Femur (tissue), 1 donor: ENCODE results near the gene BTN1A1.
"Not testable (repeated sequence)": the region's sequence is repeated elsewhere in the genome, so short reads cannot be mapped to it uniquely, and the experiment has no call there.

Experiments
- DNase-seq: peaks from one replicate; pipeline ENCODE4 v3.0.0-alpha.2; 2017

The BTN1A1 gene

GRCh38 chr6:26475823-26476729, 24.0 kb upstream of the BTN1A1 start:
- no peak for DNase-seq

DNA sequence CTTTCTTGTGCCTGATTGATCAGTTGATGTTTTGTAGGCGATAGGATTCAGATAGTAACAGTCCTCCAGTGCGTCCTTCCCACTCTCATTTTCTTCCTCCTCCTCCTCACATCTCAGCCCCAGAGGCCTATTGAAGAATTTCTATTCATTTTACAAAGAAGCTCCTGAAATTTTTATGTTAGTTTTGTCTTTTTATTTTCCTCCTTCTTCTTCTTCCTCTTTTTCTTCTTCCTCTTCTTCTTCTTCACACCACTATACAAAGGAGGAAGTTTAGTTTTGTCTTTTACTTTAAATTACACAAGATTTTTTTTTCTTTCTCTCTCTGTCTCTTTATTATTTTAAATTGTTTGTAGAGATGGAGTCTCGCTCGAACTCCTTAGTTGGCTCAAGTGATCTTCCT, 23.2 kb upstream of the BTN1A1 start:
- DNase-seq, result no peak

- no peak for DNase-seq
These were observed 22.7 kb upstream of the BTN1A1 start for GRCh38 chr6:26477426-26477825.

GRCh38 chr6:26478100-26478984, 21.8 kb upstream of the BTN1A1 start:
- no peak for DNase-seq

DNA sequence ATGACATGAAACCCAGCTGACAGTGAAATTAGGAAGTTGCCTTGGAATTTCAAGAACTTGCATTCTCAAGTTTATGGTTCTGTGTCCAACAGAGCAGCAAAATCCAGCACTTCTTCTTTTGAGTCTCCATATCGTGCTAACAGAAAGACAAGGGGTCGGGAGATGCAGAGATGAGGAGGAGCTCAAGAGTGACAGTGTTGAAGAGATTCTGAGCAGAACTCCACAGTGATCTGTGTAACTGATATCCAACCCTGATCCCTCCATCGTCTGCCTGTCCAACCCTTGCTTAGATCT, 21.2 kb upstream of the BTN1A1 start:
- no peak for DNase-seq

DNA sequence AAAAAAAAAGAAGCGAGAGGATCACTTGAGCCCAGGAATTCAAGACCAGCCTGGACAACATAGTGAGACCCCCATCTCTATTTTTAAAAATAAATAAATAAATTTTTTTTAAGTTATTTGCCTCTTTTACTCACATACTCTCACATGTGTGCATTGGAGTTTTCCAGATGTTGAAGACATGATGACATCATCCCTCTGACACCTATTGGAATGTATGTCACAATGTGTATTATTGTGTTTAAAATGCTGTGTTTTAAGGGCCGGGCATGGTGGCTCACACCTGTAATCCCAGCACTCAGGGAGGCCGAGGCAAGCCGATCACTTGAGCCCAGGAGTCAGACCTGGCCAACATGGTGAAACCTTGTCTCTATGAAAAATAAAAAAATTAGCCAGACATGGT, 17.8 kb upstream of the BTN1A1 start:
- no peak for DNase-seq

- DNase-seq, result no peak
These were observed 16.4 kb upstream of the BTN1A1 start for GRCh38 chr6:26483727-26484126.

DNA sequence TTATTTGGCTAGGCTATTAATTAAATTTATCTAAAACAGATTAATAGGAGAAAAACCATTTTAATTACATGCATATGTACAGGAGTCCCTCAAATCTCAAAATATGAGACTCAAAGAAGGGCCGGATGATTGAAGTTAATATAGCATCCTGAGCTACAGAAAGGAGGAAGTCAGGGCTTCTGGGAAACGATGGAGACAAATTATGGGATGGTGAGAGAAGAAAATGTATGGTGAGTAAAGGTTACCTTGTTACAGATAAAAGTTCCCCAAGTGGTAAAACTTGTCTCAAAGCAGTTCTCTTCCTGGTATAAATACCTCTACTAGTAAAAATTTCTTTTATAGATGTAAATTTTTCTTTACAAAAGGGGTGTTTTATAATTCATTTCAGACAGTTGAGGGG, 15.9 kb upstream of the BTN1A1 start:
- no peak for DNase-seq

- DNase-seq, result no peak
These were observed 14.9 kb upstream of the BTN1A1 start for GRCh38 chr6:26485112-26485780.

GRCh38 chr6:26486358-26486757, 13.7 kb upstream of the BTN1A1 start:
- DNase-seq, result no peak

- DNase-seq, result no peak
These were observed 12.6 kb upstream of the BTN1A1 start for GRCh38 chr6:26487466-26487865.

GRCh38 chr6:26489996-26490964, 9.8 kb upstream of the BTN1A1 start:
- no peak for DNase-seq

DNA sequence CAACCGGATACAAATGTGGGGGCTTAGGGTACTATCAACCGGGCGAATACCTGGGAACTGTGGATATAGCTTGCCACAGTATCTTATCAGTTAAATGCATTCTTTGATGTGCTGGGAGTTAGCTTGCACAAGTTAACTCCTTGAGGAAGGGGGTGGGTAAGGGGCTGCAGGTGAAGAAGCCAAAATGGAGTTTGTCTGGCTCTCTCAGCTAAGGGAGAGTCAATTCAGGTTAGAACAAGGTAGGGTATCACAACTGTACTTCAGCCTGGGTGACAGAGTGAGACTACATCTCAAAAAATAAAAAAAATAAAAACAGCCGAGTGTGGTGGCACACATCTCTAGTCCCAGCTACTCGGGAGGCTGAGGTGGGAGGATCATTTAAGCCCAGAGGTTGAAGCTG, 8.5 kb upstream of the BTN1A1 start:
- no peak for DNase-seq

GRCh38 chr6:26493258-26493657, 6.8 kb upstream of the BTN1A1 start:
- no peak for DNase-seq

GRCh38 chr6:26494117-26494516, 6.0 kb upstream of the BTN1A1 start:
- no peak for DNase-seq

DNA sequence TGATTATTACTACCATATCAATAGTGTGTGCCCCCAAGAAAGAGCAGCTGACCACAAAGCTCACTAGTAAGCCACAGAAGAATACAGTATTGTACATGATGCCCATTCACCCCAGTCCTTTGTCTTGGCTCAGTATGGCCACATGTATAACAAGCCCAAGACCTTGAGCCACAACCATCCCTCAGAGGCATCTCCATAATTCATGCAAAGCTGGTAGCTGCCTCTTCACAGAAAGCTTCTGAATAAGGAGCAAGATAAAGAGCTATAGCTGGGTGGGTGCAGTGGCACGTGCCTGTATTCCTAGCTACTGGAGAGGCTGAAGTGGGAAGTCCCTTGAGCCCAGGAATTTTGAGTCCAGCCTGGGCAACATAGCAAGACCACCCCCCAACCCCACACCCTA, 4.8 kb upstream of the BTN1A1 start:
- DNase-seq, result no peak

DNA sequence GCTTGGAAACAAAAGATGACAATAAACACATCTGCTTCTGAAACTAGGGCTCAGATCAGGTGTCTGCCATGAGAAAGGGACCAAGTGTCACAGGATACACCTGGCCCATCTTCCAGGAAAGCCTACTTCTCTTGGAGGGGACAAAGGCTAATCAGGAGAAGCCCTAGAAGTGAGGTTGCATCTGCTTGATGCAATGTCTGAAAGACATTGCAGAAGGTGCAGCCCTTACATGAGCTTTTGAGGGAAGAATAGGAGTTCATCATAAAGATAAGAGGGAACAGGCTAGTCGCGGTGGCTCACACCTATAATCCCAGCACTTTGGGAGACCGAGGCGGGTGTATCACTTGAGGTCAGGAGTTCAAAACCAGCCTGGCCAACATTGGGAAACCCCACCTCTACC, 2.5 kb upstream of the BTN1A1 start:
- no peak for DNase-seq

DNA sequence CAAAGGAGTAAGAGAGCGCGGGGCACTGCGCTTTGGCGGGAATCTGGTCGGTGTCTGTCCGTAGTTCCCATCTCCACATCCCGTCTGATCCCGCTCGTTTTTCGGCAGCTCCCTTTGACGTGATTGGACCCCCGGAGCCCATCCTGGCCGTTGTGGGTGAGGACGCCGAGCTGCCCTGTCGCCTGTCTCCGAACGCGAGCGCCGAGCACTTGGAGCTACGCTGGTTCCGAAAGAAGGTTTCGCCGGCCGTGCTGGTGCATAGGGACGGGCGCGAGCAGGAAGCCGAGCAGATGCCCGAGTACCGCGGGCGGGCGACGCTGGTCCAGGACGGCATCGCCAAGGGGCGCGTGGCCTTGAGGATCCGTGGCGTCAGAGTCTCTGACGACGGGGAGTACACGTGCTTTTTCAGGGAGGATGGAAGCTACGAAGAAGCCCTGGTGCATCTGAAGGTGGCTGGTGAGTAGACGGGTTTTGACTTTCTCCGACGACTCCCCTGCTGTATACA, 1.4 kb downstream of the BTN1A1 start:
- peak; percentile 34 for DNase-seq

DNA sequence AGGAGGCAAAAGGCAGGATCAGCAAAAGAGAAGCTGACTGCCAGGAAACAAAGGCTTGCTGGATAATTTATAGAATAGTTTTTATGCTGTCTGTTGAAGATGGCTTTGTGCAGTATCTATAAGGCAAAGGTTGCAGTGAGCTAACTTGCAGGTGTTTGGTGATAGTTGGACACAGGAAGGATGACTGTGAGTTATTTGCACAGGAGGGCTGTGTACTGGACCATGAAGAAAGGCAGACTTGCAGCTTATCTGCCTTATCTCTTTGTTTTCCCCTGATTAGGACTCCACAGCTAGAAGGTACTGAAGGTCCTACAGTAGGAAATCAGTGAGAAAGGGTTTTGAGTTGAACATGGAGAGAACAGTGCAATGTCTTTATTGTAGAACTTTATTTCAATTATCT, 2.1 kb downstream of the BTN1A1 start:
- no peak for DNase-seq

DNA sequence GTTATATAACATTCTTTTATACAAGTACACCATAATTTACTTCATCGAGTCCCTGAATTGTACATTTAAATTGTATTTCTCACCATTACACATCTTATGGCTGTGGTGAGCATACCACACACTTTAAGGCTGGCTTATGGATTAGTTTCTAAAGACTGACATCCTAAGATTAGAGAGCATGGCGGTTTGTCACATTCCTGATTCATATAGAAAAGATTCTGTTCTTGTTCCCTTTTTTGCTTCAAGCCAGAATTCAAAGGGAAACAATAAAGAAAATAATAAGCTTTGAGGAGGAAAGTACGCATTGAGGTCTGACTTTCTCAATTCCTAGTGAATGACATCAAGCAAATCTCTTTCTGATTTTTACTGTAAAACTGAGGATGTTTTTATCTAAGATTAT, 2.5 kb downstream of the BTN1A1 start:
- no peak for DNase-seq

DNA sequence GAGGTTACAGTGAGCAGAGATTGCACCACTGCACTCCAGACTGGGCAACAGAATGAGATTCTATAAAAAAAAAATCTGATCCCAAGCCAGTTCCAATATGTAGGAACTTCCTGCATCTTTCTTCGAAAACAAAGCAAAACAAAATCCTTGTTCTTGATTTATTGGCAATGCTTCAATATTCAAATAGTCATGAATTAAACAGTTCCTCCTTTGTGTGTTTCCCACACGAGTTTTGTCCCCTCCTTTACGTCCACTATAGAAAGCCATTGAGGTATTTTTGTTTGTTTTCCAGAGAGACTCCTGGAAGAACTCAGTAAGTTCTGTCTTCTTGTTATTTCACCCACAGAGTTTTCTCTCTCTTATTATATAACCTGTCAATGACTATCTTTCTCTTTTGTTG, 7.6 kb downstream of the BTN1A1 start:
- DNase-seq, result no peak

DNA sequence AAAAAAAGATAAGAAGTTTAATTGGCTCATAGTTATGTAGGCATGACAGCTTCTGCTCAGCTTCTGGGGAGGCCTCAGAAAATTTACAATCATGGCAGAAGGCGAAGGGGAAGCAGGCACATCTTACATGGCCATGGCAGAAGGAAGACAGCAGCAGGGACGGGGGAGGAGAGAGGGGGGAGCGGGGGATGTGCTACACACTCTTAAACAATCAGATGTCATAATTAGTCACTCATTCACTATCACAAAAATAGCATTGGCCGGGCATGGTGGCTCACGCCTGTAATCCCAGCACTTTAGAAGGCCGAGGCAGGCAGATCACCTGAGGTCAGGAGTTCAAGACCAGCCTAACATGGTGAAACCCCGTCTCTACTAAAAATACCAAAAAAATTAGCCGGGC, 10.9 kb downstream of the BTN1A1 start:
- DNase-seq, result not testable (repeated sequence)
